ENCODE results near the gene CD7.

Gene CD7

DNA sequence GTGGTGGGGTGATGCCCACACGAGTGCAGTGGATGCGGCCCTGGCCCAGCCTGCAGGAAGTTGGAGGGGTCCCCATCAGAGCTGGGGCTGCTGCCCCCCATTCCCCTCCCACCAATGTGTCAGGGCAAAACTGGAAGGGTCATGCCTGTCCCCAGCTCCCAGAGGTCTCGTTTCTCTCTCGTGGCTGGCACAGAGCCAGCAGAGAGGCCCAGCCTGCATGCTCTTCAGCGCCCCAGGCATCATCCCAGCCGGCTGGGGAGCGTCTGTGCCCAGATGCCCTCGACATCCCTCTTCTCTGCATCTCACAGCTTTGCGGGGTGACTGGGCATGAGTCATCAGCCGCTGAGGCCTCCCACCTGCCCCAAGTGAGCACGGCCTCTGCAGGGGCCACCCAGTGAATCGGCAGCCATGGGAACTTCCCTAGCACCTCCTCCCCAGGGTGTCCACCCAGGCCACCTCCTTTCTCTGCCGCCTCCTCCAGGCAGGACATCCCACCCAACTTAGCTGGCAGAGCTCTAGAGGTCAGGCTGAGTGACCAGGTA is 34.1 kb downstream of the CD7 start:
- CTCF ChIA-PET = interaction anchor here (0.9 to 1.0 kb wide), 2 partner anchors 8 to 18 kb away, joined by 4 to 5 read pairs; no protein-coding TSS in a partner anchor
- no peak for TF ChIP-seq CTCF (IDR thresholded peaks at IDR 0.05; ENCODE audit: insufficient read depth, low read length, missing control alignments)
- no peak for DNase-seq (ENCODE audit: low read depth, low spot score)
- no peak overlapping the region for H3K4me3 ChIP-seq (ENCODE audit: low read depth, low read length)
- POLR2A ChIA-PET = interaction anchor here (1.7 kb wide), 1 partner anchor 14 kb away, joined by 8 read pairs; no protein-coding TSS in a partner anchor

DNA sequence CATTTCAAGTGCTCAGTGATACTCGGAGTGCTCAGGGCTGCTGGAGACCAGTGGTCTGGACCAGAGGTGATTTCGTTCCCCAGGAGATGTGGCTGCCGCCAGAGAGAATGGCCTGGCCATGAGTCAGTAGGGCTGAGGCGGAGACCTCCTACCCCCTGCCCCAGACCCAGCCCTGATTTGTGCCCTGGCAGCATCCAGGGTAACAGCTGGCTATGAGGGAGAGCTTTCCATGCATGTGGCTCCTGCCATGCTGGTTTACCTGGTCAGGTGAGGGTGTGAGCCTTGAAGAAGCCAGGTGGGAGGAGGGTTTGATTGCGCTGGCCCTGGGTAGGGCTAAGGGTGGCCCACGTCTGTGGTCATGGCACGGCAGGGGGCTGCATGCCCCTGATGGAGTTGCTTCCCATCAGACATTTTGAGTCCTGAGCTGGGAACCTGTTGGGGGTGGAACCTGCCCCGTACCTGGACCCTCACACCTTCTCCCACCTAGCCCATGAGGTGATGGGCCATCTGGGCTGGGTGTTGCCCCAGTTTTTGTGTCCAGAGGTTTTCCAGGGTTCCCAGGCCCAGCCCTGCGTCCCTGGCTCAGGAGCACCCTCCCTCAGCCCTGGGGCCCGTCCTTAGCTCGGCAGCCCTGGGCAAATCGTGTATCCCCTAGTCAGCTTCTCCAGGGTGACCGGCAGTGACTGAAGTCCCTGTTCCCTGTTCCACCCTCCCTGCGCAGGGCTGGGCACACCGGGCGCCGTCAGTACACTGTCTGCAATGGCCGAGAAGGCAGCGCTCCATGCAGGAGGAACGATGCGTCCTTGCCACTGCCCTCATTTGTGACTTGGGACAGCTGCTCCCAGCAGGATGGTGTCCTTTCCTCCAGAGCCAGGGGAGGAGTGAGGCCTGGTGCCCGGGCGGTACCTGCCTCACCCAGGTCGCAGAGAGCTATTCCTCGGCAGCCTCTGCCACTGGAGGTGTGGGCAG is 34.9 kb downstream of the CD7 start:
- no peak for TF ChIP-seq CTCF (IDR thresholded peaks at IDR 0.05; ENCODE audit: insufficient read depth, low read length, missing control alignments)
- POLR2A ChIA-PET = interaction anchor here (1.7 kb wide), 1 partner anchor 13 kb away, joined by 8 read pairs; no protein-coding TSS in a partner anchor
- H3K4me3 ChIP-seq (ENCODE audit: low read depth, low read length) = no peak overlapping the region
- DNase-seq (ENCODE audit: low read depth, low spot score) = no peak
- CTCF ChIA-PET = interaction anchor here (1.0 kb wide), 1 partner anchor 16 kb away, joined by 3 read pairs; no protein-coding TSS in a partner anchor

DNA sequence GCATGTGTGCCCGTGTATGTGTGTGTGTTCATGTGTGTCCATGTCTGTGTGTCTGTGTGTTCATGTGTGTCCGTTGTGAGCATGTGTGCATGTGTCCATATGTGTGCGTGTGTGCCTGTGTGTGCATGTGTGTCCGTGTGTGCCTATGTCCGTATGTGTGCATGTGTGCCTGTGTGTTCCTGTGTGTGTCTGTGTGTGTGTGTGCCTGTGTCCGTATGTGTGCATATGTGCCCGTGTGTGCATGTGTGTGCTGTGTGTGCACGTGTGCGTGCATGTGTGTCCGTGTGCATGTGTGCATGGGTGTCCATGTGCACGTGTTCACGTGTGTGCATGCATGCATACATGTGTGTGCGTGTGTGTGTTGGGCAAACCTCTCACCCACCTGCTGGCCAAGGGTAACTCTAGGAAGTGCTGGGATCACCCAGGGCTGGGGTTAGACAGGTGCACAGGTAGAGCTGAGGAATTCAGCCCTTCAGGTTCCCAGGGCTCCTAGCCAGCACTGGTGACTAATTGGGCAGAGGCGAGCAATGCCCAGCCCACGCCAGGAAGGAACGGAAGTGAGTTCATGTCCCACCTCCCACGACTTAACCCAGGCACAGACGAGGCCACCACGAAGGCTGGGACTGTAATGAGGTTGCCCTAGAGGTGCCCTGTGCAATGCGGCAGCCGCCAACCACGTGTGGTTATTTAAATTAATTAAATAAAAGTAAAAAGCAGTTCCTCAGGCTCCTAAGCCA is 35.7 kb downstream of the CD7 start:
- POLR2A ChIA-PET = no interaction called here
- no peak overlapping the region for H3K4me3 ChIP-seq (ENCODE audit: low read depth, low read length)
- CTCF ChIA-PET = interaction anchor here (1.0 kb wide), 1 partner anchor 17 kb away, joined by 3 read pairs; no protein-coding TSS in a partner anchor
- no peak for DNase-seq (ENCODE audit: low read depth, low spot score)
- TF ChIP-seq CTCF (IDR thresholded peaks at IDR 0.05; ENCODE audit: insufficient read depth, low read length, missing control alignments) = no peak

DNA sequence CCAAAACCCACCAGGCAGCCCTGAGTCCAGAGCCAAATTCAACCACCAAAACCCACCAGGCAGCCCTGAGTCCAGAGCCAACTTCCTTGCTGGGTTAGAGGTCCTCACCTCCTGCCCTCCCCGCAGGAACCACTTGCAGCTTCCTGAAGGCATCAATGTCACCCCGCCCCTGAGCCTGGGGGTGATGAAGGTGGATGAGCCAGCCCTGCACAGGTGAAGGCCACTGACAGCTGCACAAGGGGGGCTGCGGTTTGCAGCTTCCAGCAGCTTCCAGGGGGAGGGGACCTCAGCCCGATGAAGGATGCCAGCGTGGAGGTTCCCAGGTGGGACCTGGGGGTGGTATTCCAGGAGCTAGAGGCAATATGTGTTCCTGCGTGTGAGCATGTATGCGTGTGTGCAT is 36.3 kb downstream of the CD7 start:
- ChIA-PET CTCF (no interaction called here), POLR2A (no interaction called here)
- no peak for TF ChIP-seq CTCF (IDR thresholded peaks at IDR 0.05; ENCODE audit: insufficient read depth, low read length, missing control alignments)
- no peak overlapping the region for H3K4me3 ChIP-seq (ENCODE audit: low read depth, low read length)
- DNase-seq (ENCODE audit: low read depth, low spot score) = no peak

GRCh38 chr17:82280537-82280936 is 36.9 kb downstream of the CD7 start:
- ChIA-PET CTCF (no interaction called here), POLR2A (no interaction called here)
- no peak for DNase-seq (ENCODE audit: low read depth, low spot score)
- H3K4me3 ChIP-seq (ENCODE audit: low read depth, low read length) = no peak overlapping the region
- TF ChIP-seq CTCF (IDR thresholded peaks at IDR 0.05; ENCODE audit: insufficient read depth, low read length, missing control alignments) = no peak

All from AG04449 (cell line).